Activated CD4-positive, alpha-beta T cell treated with anti-CD3 and anti-CD28 coated beads, Interleukin-2, amount 10 ng/mL, durations not matched to agents 24 days and 14 days (primary cell): ENCODE results near the gene ALDOA. TPM values are rescaled to one million over a fixed set of nuclear protein-coding genes. Genes with fewer than 3 reads are reported as not detected.

Source experiments
- DNase-seq: peaks from one replicate; pipeline ENCODE4 v3.0.0; 2022
- H3K27ac Mint-ChIP-seq: one replicate; pipeline ENCODE4 v1.8.0; 2022; ENCODE audit warnings: mild to moderate bottlenecking, mixed read lengths
- H3K27me3 Mint-ChIP-seq: one replicate; pipeline ENCODE4 v1.8.0; 2022; ENCODE audit warnings: mixed read lengths
- H3K36me3 Mint-ChIP-seq: one replicate; pipeline ENCODE4 v1.8.0; 2022; ENCODE audit warnings: low read depth, mild to moderate bottlenecking, mixed read lengths
- H3K4me1 Mint-ChIP-seq: one replicate; pipeline ENCODE4 v1.8.0; 2021; ENCODE audit warnings: mixed read lengths
- H3K4me3 Mint-ChIP-seq: one replicate; pipeline ENCODE4 v1.8.0; 2022; ENCODE audit warnings: mild to moderate bottlenecking, moderate library complexity, mixed read lengths
- H3K9me3 Mint-ChIP-seq: one replicate; pipeline ENCODE4 v1.8.0; 2021; ENCODE audit warnings: mixed read lengths
- intact Hi-C: fragments of 100-400 bp; cut with micrococcal nuclease; formaldehyde crosslinking; loops from one replicate; pipeline ENCODE4 v1.15.1; 2023
- total RNA-seq: library from RNA; stranded (reverse); gene quantifications from 2 replicates; pipeline ENCODE4 v1.2.3, GENCODE V29; 2022

Gene ALDOA
- total RNA-seq, 1 donor from 2014 or later: 2,074 TPM

GRCh38 chr16:30084096-30084815 lies 18.7 kb downstream of the ALDOA start:
- DNase-seq: no peak
- intact Hi-C loops: no loop called here
- no peak overlapping the region for H3K27ac Mint-ChIP-seq
- no peaks in the 10 kb centered on the region for H3K9me3 Mint-ChIP-seq
- H3K4me3 Mint-ChIP-seq: no peak overlapping the region
- H3K27me3 Mint-ChIP-seq: no peaks in the 10 kb centered on the region
- peaks cover 2% of the 10 kb centered on the region for H3K4me1 Mint-ChIP-seq
- peaks cover 55% of the 10 kb centered on the region for H3K36me3 Mint-ChIP-seq

- intact Hi-C loops: no loop called here
- Mint-ChIP-seq H3K27ac (no peak overlapping the region), H3K4me3 (no peak overlapping the region), H3K36me3 (peaks cover 49% of the 10 kb centered on the region), H3K9me3 (no peaks in the 10 kb centered on the region), H3K4me1 (peaks cover 6% of the 10 kb centered on the region), H3K27me3 (no peaks in the 10 kb centered on the region)
- no peak for DNase-seq
Measured at GRCh38 chr16:30084816-30085159, 19.2 kb downstream of the ALDOA start.

GRCh38 chr16:30085247-30085646 lies 19.7 kb downstream of the ALDOA start:
- Mint-ChIP-seq H3K4me3 (no peak overlapping the region), H3K36me3 (peaks cover 48% of the 10 kb centered on the region), H3K27me3 (no peaks in the 10 kb centered on the region), H3K27ac (no peak overlapping the region), H3K9me3 (no peaks in the 10 kb centered on the region), H3K4me1 (peaks cover 10% of the 10 kb centered on the region)
- no peak for DNase-seq
- intact Hi-C loops: no loop called here

- Mint-ChIP-seq H3K9me3 (no peaks in the 10 kb centered on the region), H3K27me3 (no peaks in the 10 kb centered on the region), H3K27ac (no peak overlapping the region), H3K4me3 (no peak overlapping the region), H3K36me3 (peaks cover 46% of the 10 kb centered on the region), H3K4me1 (peaks cover 15% of the 10 kb centered on the region)
- no peak for DNase-seq
- intact Hi-C loops: no loop called here
Measured at GRCh38 chr16:30085820-30086219, 20.3 kb downstream of the ALDOA start.

GRCh38 chr16:30086291-30087140 lies 21.0 kb downstream of the ALDOA start:
- Mint-ChIP-seq H3K4me3 (no peak overlapping the region), H3K27ac (no peak overlapping the region), H3K36me3 (peaks cover 42% of the 10 kb centered on the region), H3K4me1 (peaks cover 15% of the 10 kb centered on the region), H3K9me3 (no peaks in the 10 kb centered on the region), H3K27me3 (no peaks in the 10 kb centered on the region)
- no peak for DNase-seq
- intact Hi-C loops: no loop called here

- peaks cover 19% of the 10 kb centered on the region for H3K4me1 Mint-ChIP-seq
- H3K27ac Mint-ChIP-seq: peak overlapping the region; percentile 40
- no peaks in the 10 kb centered on the region for H3K9me3 Mint-ChIP-seq
- no peak overlapping the region for H3K4me3 Mint-ChIP-seq
- intact Hi-C loops: no loop called here
- no peaks in the 10 kb centered on the region for H3K27me3 Mint-ChIP-seq
- peaks cover 36% of the 10 kb centered on the region for H3K36me3 Mint-ChIP-seq
- no peak for DNase-seq
Measured at GRCh38 chr16:30087181-30087898, 21.8 kb downstream of the ALDOA start.

GRCh38 chr16:30088237-30088831 lies 22.8 kb downstream of the ALDOA start:
- no peak overlapping the region for H3K27ac Mint-ChIP-seq
- no peak overlapping the region for H3K4me3 Mint-ChIP-seq
- intact Hi-C loops: no loop called here
- peaks cover 30% of the 10 kb centered on the region for H3K36me3 Mint-ChIP-seq
- H3K4me1 Mint-ChIP-seq: peaks cover 23% of the 10 kb centered on the region
- no peaks in the 10 kb centered on the region for H3K27me3 Mint-ChIP-seq
- no peaks in the 10 kb centered on the region for H3K9me3 Mint-ChIP-seq
- DNase-seq: no peak

- H3K4me1 Mint-ChIP-seq: peaks cover 25% of the 10 kb centered on the region
- intact Hi-C loops: no loop called here
- H3K27ac Mint-ChIP-seq: peak overlapping the region; percentile 78
- no peaks in the 10 kb centered on the region for H3K9me3 Mint-ChIP-seq
- H3K36me3 Mint-ChIP-seq: peaks cover 27% of the 10 kb centered on the region
- no peaks in the 10 kb centered on the region for H3K27me3 Mint-ChIP-seq
- DNase-seq: no peak
- peak overlapping the region; percentile 54 for H3K4me3 Mint-ChIP-seq
Measured at GRCh38 chr16:30088832-30089624, 23.5 kb downstream of the ALDOA start.

- peak overlapping the region; percentile 54 for H3K4me3 Mint-ChIP-seq
- no peaks in the 10 kb centered on the region for H3K9me3 Mint-ChIP-seq
- intact Hi-C loops: no loop called here
- peak; percentile 61 for DNase-seq
- H3K27me3 Mint-ChIP-seq: no peaks in the 10 kb centered on the region
- peaks cover 39% of the 10 kb centered on the region for H3K4me1 Mint-ChIP-seq
- peak overlapping the region; percentile 78 for H3K27ac Mint-ChIP-seq
- peaks cover 27% of the 10 kb centered on the region for H3K36me3 Mint-ChIP-seq
Measured at GRCh38 chr16:30090610-30091331, 25.2 kb downstream of the ALDOA start.

GRCh38 chr16:30091474-30092372 lies 26.2 kb downstream of the ALDOA start, which contains the start of gene TBX6:
TBX6 (minus strand) TSS chr16:30091924; CDS start chr16:30091193, 731 bp downstream.
- peak; percentile 98 for DNase-seq
- H3K4me3 Mint-ChIP-seq: peak within 1 kb of the TSS; percentile 87
- peaks cover under 1% of the 10 kb centered on the region for H3K9me3 Mint-ChIP-seq
- peak within 1 kb of the TSS; percentile 93 for H3K27ac Mint-ChIP-seq
- intact Hi-C loops: loop anchor here (1.0 kb wide), 3 partner anchors 16 to 32 kb away; partner anchors contain the start of genes ALDOA, MAPK3 and PPP4C
- no peaks in the 10 kb centered on the region for H3K27me3 Mint-ChIP-seq
- peaks cover 25% of the 10 kb centered on the region for H3K36me3 Mint-ChIP-seq
- peaks cover 40% of the 10 kb centered on the region for H3K4me1 Mint-ChIP-seq

- DNase-seq: peak; percentile 91
- Mint-ChIP-seq H3K36me3 (peaks cover 24% of the 10 kb centered on the region), H3K4me1 (peaks cover 44% of the 10 kb centered on the region), H3K27me3 (no peaks in the 10 kb centered on the region), H3K27ac (peak overlapping the region; percentile 93), H3K9me3 (peaks cover 7% of the 10 kb centered on the region), H3K4me3 (peak overlapping the region; percentile 87)
- intact Hi-C loops: loop anchor here (1.0 kb wide), 3 partner anchors 17 to 31 kb away; partner anchors contain the start of genes ALDOA, MAPK3 and PPP4C
Measured at GRCh38 chr16:30092373-30093010, 26.9 kb downstream of the ALDOA start.
